SKM-1 (cell line): ENCODE measurements around the gene LYPD6B.
"Not testable (repeated sequence)": the region's sequence is repeated elsewhere in the genome, so short reads cannot be mapped to it uniquely, and the experiment has no call there.

ENCODE experiments used
- DNase-seq: peaks from one replicate; lab custom pipeline; 2025; ENCODE audit not compliant: unreplicated experiment; lab: John Stamatoyannopoulos, UW

LYPD6B gene

GRCh38 chr2:149188291-149188690 is 149.8 kb downstream of the LYPD6B start:
- DNase-seq: no peak

GRCh38 chr2:149189769-149190168 is 151.3 kb downstream of the LYPD6B start:
- DNase-seq: no peak

- DNase-seq: no peak
Measured at GRCh38 chr2:149191915-149192314, 153.4 kb downstream of the LYPD6B start.

- no peak for DNase-seq
Measured at GRCh38 chr2:149192427-149192826, 153.9 kb downstream of the LYPD6B start.

GRCh38 chr2:149200109-149200520 is 161.6 kb downstream of the LYPD6B start:
- no peak for DNase-seq

- no peak for DNase-seq
Measured at GRCh38 chr2:149204686-149205085, 166.2 kb downstream of the LYPD6B start.

- no peak for DNase-seq
Measured at GRCh38 chr2:149205143-149205542, 166.6 kb downstream of the LYPD6B start.

- DNase-seq: no peak
Measured at GRCh38 chr2:149213764-149214493, 175.4 kb downstream of the LYPD6B start.

GRCh38 chr2:149218497-149218896 is 180.0 kb downstream of the LYPD6B start:
- DNase-seq: no peak

GRCh38 chr2:149219856-149220255 is 181.4 kb downstream of the LYPD6B start:
- DNase-seq: no peak

- DNase-seq: no peak
Measured at GRCh38 chr2:149221002-149221401, 182.5 kb downstream of the LYPD6B start.

- no peak for DNase-seq
Measured at GRCh38 chr2:149221898-149222297, 183.4 kb downstream of the LYPD6B start.

- DNase-seq: no peak
Measured at GRCh38 chr2:149223472-149224095, 185.1 kb downstream of the LYPD6B start.

- no peak for DNase-seq
Measured at GRCh38 chr2:149224543-149224942, 186.0 kb downstream of the LYPD6B start.

GRCh38 chr2:149225446-149225845 is 186.9 kb downstream of the LYPD6B start:
- no peak for DNase-seq

- DNase-seq: no peak
Measured at GRCh38 chr2:149226790-149227189, 188.3 kb downstream of the LYPD6B start.

GRCh38 chr2:149235816-149236375 is 197.4 kb downstream of the LYPD6B start:
- no peak for DNase-seq

- DNase-seq: no peak
Measured at GRCh38 chr2:149236410-149236809, 197.9 kb downstream of the LYPD6B start.

- DNase-seq: no peak
Measured at GRCh38 chr2:149246186-149246585, 207.7 kb downstream of the LYPD6B start.

- DNase-seq: not testable (repeated sequence)
Measured at GRCh38 chr2:149251436-149251835, 212.9 kb downstream of the LYPD6B start.

- DNase-seq: not testable (repeated sequence)
Measured at GRCh38 chr2:149256877-149257276, 218.4 kb downstream of the LYPD6B start.

GRCh38 chr2:149258531-149258930 is 220.0 kb downstream of the LYPD6B start:
- no peak for DNase-seq
